NB4 (cell line): Measurements from ENCODE around the gene RO60.

Source experiments
- DNase-seq: peaks from one replicate; pipeline ENCODE4 v3.0.0; 2010; ENCODE audit warnings: low read depth
- H3K4me3 ChIP-seq: one replicate; pipeline ENCODE4 v1.5.1; 2011; ENCODE audit warnings: mild to moderate bottlenecking, low read depth, low read length, moderate library complexity
- CTCF ChIP-seq: IDR thresholded peaks from one replicate; pipeline ENCODE4 v1.5.1; 2012; ENCODE audit warnings: low read depth, low read length
- MAX ChIP-seq: IDR thresholded peaks from 2 replicates; pipeline ENCODE4 v1.6.1; 2011; ENCODE audit warnings: low read depth, low read length
- MYC ChIP-seq: IDR thresholded peaks from 2 replicates; pipeline ENCODE4 v1.6.1; 2011; ENCODE audit warnings: low read depth, low read length
- POLR2A ChIP-seq: IDR thresholded peaks from 2 replicates; pipeline ENCODE4 v1.6.1; 2011; ENCODE audit warnings: mild to moderate bottlenecking; ENCODE audit not compliant: insufficient read length; ENCODE audit errors: extremely low read depth

RO60 gene

GRCh38 chr1:193090865-193091264 lies 31.5 kb downstream of the RO60 start:
- TF ChIP-seq MAX (no peak), CTCF (no peak), MYC (no peak), POLR2A (no peak)
- no peak for DNase-seq
- no peak overlapping the region for H3K4me3 ChIP-seq

- peak; percentile 33 for DNase-seq
- H3K4me3 ChIP-seq: no peak overlapping the region
- TF ChIP-seq CTCF (no peak), MAX (no peak), POLR2A (no peak), MYC (no peak)
Measured at GRCh38 chr1:193094112-193094511, 34.7 kb downstream of the RO60 start.

GRCh38 chr1:193102662-193103061 lies 43.2 kb downstream of the RO60 start:
- TF ChIP-seq MYC (no peak), MAX (no peak), CTCF (no peak), POLR2A (no peak)
- peak; percentile 13 for DNase-seq

GRCh38 chr1:193103759-193104501 lies 44.5 kb downstream of the RO60 start:
- no peak for TF ChIP-seq MAX
- TF ChIP-seq CTCF: no peak
- TF ChIP-seq POLR2A: no peak
- no peak for TF ChIP-seq MYC
- H3K4me3 ChIP-seq: peak overlapping the region; percentile 91
- DNase-seq: peak; percentile 10

More at GRCh38 chr1:193102662-193103061, 43.2 kb downstream of the RO60 start:
- H3K4me3 ChIP-seq: no peak overlapping the region

GRCh38 chr1:193104502-193104906 lies 45.1 kb downstream of the RO60 start:
- TF ChIP-seq MYC (0 out of 2 replicates have a peak, but pooled peaks have one; percentile 17), CTCF (no peak), POLR2A (no peak), MAX (0 out of 2 replicates have a peak, but pooled peaks have one; percentile 17)
- DNase-seq: peak; percentile 60
- peak overlapping the region; percentile 91 for H3K4me3 ChIP-seq
